Tibial nerve (tissue), 4 donors: ENCODE measurements around the gene SHMT2. TPM values are rescaled to one million over a fixed set of nuclear protein-coding genes. Genes with fewer than 3 reads are reported as not detected.

Experiments used
- DNase-seq, 2 donors: peaks; one replicate each; pipeline ENCODE4 v3.0.0-alpha.2; 2019; ENCODE audit warnings: low spot score in 2 of 2
- H3K27ac ChIP-seq, 4 donors: fragments of 200-600 bp; sonication (generic) in 3 of 4; one replicate each; pipeline ENCODE4 v1.5.1; 2017 to 2019; ENCODE audit warnings: mild to moderate bottlenecking in 1 of 4
- H3K27me3 ChIP-seq, 2 donors: fragments of 200-600 bp; sonication (generic) in 1 of 2; one replicate each; pipeline versions ENCODE4 v1.5.1 to v1.6.0; 2017 to 2019
- H3K36me3 ChIP-seq, 3 donors: fragments of 200-600 bp; sonication (generic); one replicate each; pipeline ENCODE4 v1.5.1; 2018 to 2019
- H3K4me1 ChIP-seq, 4 donors: fragments of 200-600 bp; sonication (generic) in 3 of 4; one replicate each; pipeline ENCODE4 v1.5.1; 2017 to 2019
- H3K4me3 ChIP-seq, 4 donors: fragments of 200-600 bp; sonication (generic) in 3 of 4; one replicate each; pipeline ENCODE4 v1.5.1; 2017 to 2019; ENCODE audit warnings: mild to moderate bottlenecking in 1 of 4, moderate library complexity in 1 of 4
- H3K9me3 ChIP-seq, 4 donors: fragments of 200-600 bp; sonication (generic) in 3 of 4; one replicate each; pipeline ENCODE4 v1.5.1; 2017 to 2019
- CTCF ChIP-seq, 5 experiments: fragments of 200-600 bp in 3 of 5; fragments of 450-650 bp in 2 of 5; sonication (generic) in 3 of 5; IDR thresholded peaks; one replicate each; pipeline ENCODE4 v1.5.1; 2016 to 2019; ENCODE audit warnings: antibody characterized with exemption in 5 of 5, mild to moderate bottlenecking in 3 of 5, moderate library complexity in 2 of 5
- EP300 ChIP-seq, 2 donors: sonication (generic); formaldehyde crosslinking; IDR thresholded peaks; one replicate each; pipeline ENCODE4 v1.6.1; 2017; ENCODE audit warnings: antibody characterized with exemption in 2 of 2, mild to moderate bottlenecking in 1 of 2
- POLR2A ChIP-seq, 2 donors: fragments of 450-650 bp; IDR thresholded peaks; one replicate each; pipeline ENCODE4 v1.6.1; 2017; ENCODE audit warnings: antibody characterized with exemption in 2 of 2, mild to moderate bottlenecking in 2 of 2, moderate library complexity in 2 of 2
- WGBS, 2 donors: methylation state at CpG; one replicate each; pipeline ENCODE4 v1.1.5; 2018; 5-methylcytosine and 5-hydroxymethylcytosine counted together
- total RNA-seq, 4 donors: library from RNA; depleted of rRNA; stranded (reverse); fragments of >200 nt; gene quantifications; one replicate each; pipeline ENCODE4 v1.1.0, GENCODE V29; 2016

The SHMT2 gene
- total RNA-seq, 4 donors from 2014 or later, result 18.4 to 77.3 (median 32.6) TPM

GRCh38 chr12:57215668-57216013, 13.9 kb upstream of the SHMT2 start:
- H3K4me3 ChIP-seq, result peak overlapping the region in 1 of 4 donors; percentile 50
- no peak for DNase-seq
- peaks cover 0 to 64% (median 30%) of the 10 kb centered on the region in 4 donors for H3K4me1 ChIP-seq
- no peaks in the 10 kb centered on the region for H3K9me3 ChIP-seq
- 12 to 24% methylated on average over 7 of the region's 7 CpGs for WGBS, 2 donors
- H3K27ac ChIP-seq, result no peak overlapping the region
- peaks cover 0 to 23% (median 0%) of the 10 kb centered on the region in 3 donors for H3K36me3 ChIP-seq
- no peak for TF ChIP-seq POLR2A (IDR thresholded peaks at IDR 0.05)
- peak in 1 of 5 experiments; percentile 10 for TF ChIP-seq CTCF (IDR thresholded peaks at IDR 0.05)
- peaks cover 0 to 62% of the 10 kb centered on the region in 2 donors for H3K27me3 ChIP-seq

GRCh38 chr12:57216014-57216911, 13.2 kb upstream of the SHMT2 start, which contains the start of gene NXPH4:
Gene NXPH4 (plus strand): TSS chr12:57216794. CDS start chr12:57216970, 176 bp downstream.
- Histone ChIP-seq H3K4me3 (peak within 1 kb of the TSS; percentile 15 to 50 (median 43)), H3K27me3 (peaks cover 0 to 68% of the 10 kb centered on the region in 2 donors), H3K9me3 (no peaks in the 10 kb centered on the region), H3K36me3 (peaks cover 0 to 17% (median 0%) of the 10 kb centered on the region in 3 donors), H3K4me1 (peaks cover 0 to 63% (median 30%) of the 10 kb centered on the region in 4 donors), H3K27ac (no peak within 1 kb of the TSS)
- 1 to 3% methylated on average over 16 to 27 of the region's 102 CpGs for WGBS, 2 donors
- no peak for DNase-seq
- no peak for TF ChIP-seq EP300 (IDR thresholded peaks at IDR 0.05)
- no peak for TF ChIP-seq CTCF (IDR thresholded peaks at IDR 0.05)
- TF ChIP-seq POLR2A (IDR thresholded peaks at IDR 0.05), result no peak

GRCh38 chr12:57216921-57217879, 12.3 kb upstream of the SHMT2 start:
- H3K9me3 ChIP-seq, result no peaks in the 10 kb centered on the region
- 4 to 5% methylated on average over 29 to 51 of the region's 63 CpGs for WGBS, 2 donors
- peaks cover 0 to 59% (median 30%) of the 10 kb centered on the region in 4 donors for H3K4me1 ChIP-seq
- H3K27me3 ChIP-seq, result peaks cover 0 to 77% of the 10 kb centered on the region in 2 donors
- H3K4me3 ChIP-seq, result peak overlapping the region; percentile 3 to 50 (median 43)
- peaks cover 0 to 8% (median 0%) of the 10 kb centered on the region in 3 donors for H3K36me3 ChIP-seq
- DNase-seq, result no peak
- H3K27ac ChIP-seq, result no peak overlapping the region
- TF ChIP-seq POLR2A (IDR thresholded peaks at IDR 0.05), result no peak
- TF ChIP-seq EP300 (IDR thresholded peaks at IDR 0.05), result no peak
- TF ChIP-seq CTCF (IDR thresholded peaks at IDR 0.05), result no peak

- WGBS, 2 donors, result 74 to 86% methylated on average over 5 of the region's 5 CpGs
- H3K9me3 ChIP-seq, result no peaks in the 10 kb centered on the region
- peaks cover 0 to 50% (median 28%) of the 10 kb centered on the region in 4 donors for H3K4me1 ChIP-seq
- H3K27me3 ChIP-seq, result peaks cover 0 to 88% of the 10 kb centered on the region in 2 donors
- no peaks in the 10 kb centered on the region for H3K36me3 ChIP-seq
- no peak for TF ChIP-seq EP300 (IDR thresholded peaks at IDR 0.05)
- no peak for TF ChIP-seq CTCF (IDR thresholded peaks at IDR 0.05)
- TF ChIP-seq POLR2A (IDR thresholded peaks at IDR 0.05), result no peak
- H3K4me3 ChIP-seq, result no peak overlapping the region
- DNase-seq, result no peak
- no peak overlapping the region for H3K27ac ChIP-seq
Measured at GRCh38 chr12:57218030-57218853, 11.3 kb upstream of the SHMT2 start.
